ENCODE results near the gene ZC3H7A.

- TF ChIP-seq, protein P1, sequence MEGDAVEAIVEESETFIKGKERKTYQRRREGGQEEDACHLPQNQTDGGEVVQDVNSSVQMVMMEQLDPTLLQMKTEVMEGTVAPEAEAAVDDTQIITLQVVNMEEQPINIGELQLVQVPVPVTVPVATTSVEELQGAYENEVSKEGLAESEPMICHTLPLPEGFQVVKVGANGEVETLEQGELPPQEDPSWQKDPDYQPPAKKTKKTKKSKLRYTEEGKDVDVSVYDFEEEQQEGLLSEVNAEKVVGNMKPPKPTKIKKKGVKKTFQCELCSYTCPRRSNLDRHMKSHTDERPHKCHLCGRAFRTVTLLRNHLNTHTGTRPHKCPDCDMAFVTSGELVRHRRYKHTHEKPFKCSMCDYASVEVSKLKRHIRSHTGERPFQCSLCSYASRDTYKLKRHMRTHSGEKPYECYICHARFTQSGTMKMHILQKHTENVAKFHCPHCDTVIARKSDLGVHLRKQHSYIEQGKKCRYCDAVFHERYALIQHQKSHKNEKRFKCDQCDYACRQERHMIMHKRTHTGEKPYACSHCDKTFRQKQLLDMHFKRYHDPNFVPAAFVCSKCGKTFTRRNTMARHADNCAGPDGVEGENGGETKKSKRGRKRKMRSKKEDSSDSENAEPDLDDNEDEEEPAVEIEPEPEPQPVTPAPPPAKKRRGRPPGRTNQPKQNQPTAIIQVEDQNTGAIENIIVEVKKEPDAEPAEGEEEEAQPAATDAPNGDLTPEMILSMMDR (IDR thresholded peaks at IDR 0.05), result no peak
- TF ChIP-seq POLR2A (IDR thresholded peaks at IDR 0.05), result no peak
Measured at GRCh38 chr16:11707679-11708197, 89.3 kb downstream of the ZC3H7A start.

Data from esophagus squamous epithelium (tissue), 4 donors.